HUES6 (cell line): ENCODE measurements around the gene ERG.

Experiments
- H3K27ac ChIP-seq: 2 replicates; pipeline ENCODE4 v1.7.0; 2013; ENCODE audit warnings: low read depth, mild to moderate bottlenecking, low read length, inconsistent platforms
- H3K27me3 ChIP-seq: 2 replicates; pipeline ENCODE4 v1.6.1; 2013; ENCODE audit warnings: low read length; ENCODE audit not compliant: control insufficient read depth, insufficient read depth
- H3K36me3 ChIP-seq: 2 replicates; pipeline ENCODE4 v1.6.1; 2013; ENCODE audit warnings: low read length; ENCODE audit not compliant: control insufficient read depth, insufficient read depth
- H3K4me1 ChIP-seq: 2 replicates; pipeline ENCODE4 v1.6.1; 2013; ENCODE audit warnings: low read length; ENCODE audit not compliant: control insufficient read depth, insufficient read depth
- H3K4me3 ChIP-seq: 2 replicates; pipeline ENCODE4 v1.5.1; 2013; ENCODE audit warnings: low read depth, low read length
- H3K9ac ChIP-seq: one replicate; pipeline ENCODE4 v1.6.1; 2013; ENCODE audit warnings: mild to moderate bottlenecking, low read length
- H3K9me3 ChIP-seq: 2 replicates; pipeline ENCODE4 v1.6.1; 2013; ENCODE audit warnings: low read depth, low read length; ENCODE audit not compliant: control insufficient read depth, insufficient read depth

Gene ERG

GRCh38 chr21:38350684-38351083 lies 147.6 kb downstream of the ERG start:
- Histone ChIP-seq H3K9ac (no peak overlapping the region), H3K9me3 (no peaks in the 10 kb centered on the region), H3K4me1 (peaks cover 21% of the 10 kb centered on the region), H3K27ac (no peak overlapping the region; the same call in 1 of the 2 replicates), H3K36me3 (no peaks in the 10 kb centered on the region), H3K4me3 (no peak overlapping the region), H3K27me3 (no peaks in the 10 kb centered on the region; the same call in 1 of the 2 replicates)

GRCh38 chr21:38349977-38350376 lies 148.3 kb downstream of the ERG start:
- peaks cover 21% of the 10 kb centered on the region for H3K4me1 ChIP-seq
- H3K36me3 ChIP-seq = no peaks in the 10 kb centered on the region
- no peaks in the 10 kb centered on the region for H3K9me3 ChIP-seq
- H3K27me3 ChIP-seq = no peaks in the 10 kb centered on the region; the same call in 1 of the 2 replicates
- no peak overlapping the region for H3K4me3 ChIP-seq
- no peak overlapping the region for H3K27ac ChIP-seq
- no peak overlapping the region for H3K9ac ChIP-seq

GRCh38 chr21:38349111-38349746 lies 149.0 kb downstream of the ERG start:
- H3K4me3 ChIP-seq = no peak overlapping the region
- no peaks in the 10 kb centered on the region; the same call in 1 of the 2 replicates for H3K27me3 ChIP-seq
- H3K4me1 ChIP-seq = peaks cover 21% of the 10 kb centered on the region
- no peak overlapping the region for H3K9ac ChIP-seq
- no peaks in the 10 kb centered on the region for H3K9me3 ChIP-seq
- H3K36me3 ChIP-seq = no peaks in the 10 kb centered on the region
- H3K27ac ChIP-seq = no peak overlapping the region

- Histone ChIP-seq H3K9me3 (no peaks in the 10 kb centered on the region), H3K27me3 (no peaks in the 10 kb centered on the region; the same call in 1 of the 2 replicates), H3K9ac (no peak overlapping the region), H3K36me3 (no peaks in the 10 kb centered on the region), H3K27ac (no peak overlapping the region), H3K4me1 (peaks cover 9% of the 10 kb centered on the region), H3K4me3 (no peak overlapping the region)
Observed at GRCh38 chr21:38346286-38346685, 152.0 kb downstream of the ERG start.

- H3K27ac ChIP-seq = no peak overlapping the region
- H3K4me1 ChIP-seq = no peaks in the 10 kb centered on the region
- no peaks in the 10 kb centered on the region for H3K36me3 ChIP-seq
- H3K27me3 ChIP-seq = no peaks in the 10 kb centered on the region; the same call in 1 of the 2 replicates
- H3K4me3 ChIP-seq = no peak overlapping the region
- H3K9ac ChIP-seq = no peak overlapping the region
- no peaks in the 10 kb centered on the region for H3K9me3 ChIP-seq
Observed at GRCh38 chr21:38343691-38344090, 154.6 kb downstream of the ERG start.

GRCh38 chr21:38342739-38343138 lies 155.5 kb downstream of the ERG start:
- no peak overlapping the region for H3K9ac ChIP-seq
- H3K36me3 ChIP-seq = no peaks in the 10 kb centered on the region
- H3K27ac ChIP-seq = no peak overlapping the region
- no peaks in the 10 kb centered on the region for H3K27me3 ChIP-seq
- no peak overlapping the region for H3K4me3 ChIP-seq
- no peaks in the 10 kb centered on the region for H3K9me3 ChIP-seq
- H3K4me1 ChIP-seq = no peaks in the 10 kb centered on the region

GRCh38 chr21:38341546-38342012 lies 156.7 kb downstream of the ERG start:
- Histone ChIP-seq H3K9ac (no peak overlapping the region), H3K36me3 (no peaks in the 10 kb centered on the region), H3K4me1 (no peaks in the 10 kb centered on the region), H3K9me3 (no peaks in the 10 kb centered on the region), H3K27ac (no peak overlapping the region), H3K4me3 (no peak overlapping the region), H3K27me3 (no peaks in the 10 kb centered on the region)

GRCh38 chr21:38340131-38340530 lies 158.1 kb downstream of the ERG start:
- Histone ChIP-seq H3K27me3 (no peaks in the 10 kb centered on the region), H3K9me3 (no peaks in the 10 kb centered on the region), H3K36me3 (no peaks in the 10 kb centered on the region), H3K4me1 (no peaks in the 10 kb centered on the region), H3K9ac (no peak overlapping the region), H3K27ac (no peak overlapping the region), H3K4me3 (no peak overlapping the region)

GRCh38 chr21:38337793-38338192 lies 160.5 kb downstream of the ERG start:
- no peaks in the 10 kb centered on the region for H3K4me1 ChIP-seq
- H3K9me3 ChIP-seq = no peaks in the 10 kb centered on the region
- H3K9ac ChIP-seq = no peak overlapping the region
- no peaks in the 10 kb centered on the region for H3K27me3 ChIP-seq
- H3K36me3 ChIP-seq = no peaks in the 10 kb centered on the region
- no peak overlapping the region for H3K27ac ChIP-seq
- H3K4me3 ChIP-seq = no peak overlapping the region

- Histone ChIP-seq H3K27ac (no peak overlapping the region), H3K9ac (no peak overlapping the region), H3K36me3 (no peaks in the 10 kb centered on the region), H3K4me1 (no peaks in the 10 kb centered on the region), H3K27me3 (no peaks in the 10 kb centered on the region), H3K9me3 (no peaks in the 10 kb centered on the region), H3K4me3 (no peak overlapping the region)
Observed at GRCh38 chr21:38334866-38335265, 163.4 kb downstream of the ERG start.

- H3K4me1 ChIP-seq = no peaks in the 10 kb centered on the region
- H3K4me3 ChIP-seq = no peak overlapping the region
- H3K9me3 ChIP-seq = no peaks in the 10 kb centered on the region
- H3K36me3 ChIP-seq = no peaks in the 10 kb centered on the region
- no peak overlapping the region for H3K27ac ChIP-seq
- H3K9ac ChIP-seq = no peak overlapping the region
- H3K27me3 ChIP-seq = no peaks in the 10 kb centered on the region
Observed at GRCh38 chr21:38333301-38334272, 164.7 kb downstream of the ERG start.
